Endothelial cell of umbilical vein (primary cell): ENCODE results near the gene NFIL3. TPM values are rescaled to one million over a fixed set of nuclear protein-coding genes. Genes with fewer than 3 reads are reported as not detected.

ENCODE experiments used
- BruUV-seq: library from RNA; stranded (reverse); fragments of 400-500 nt; replicated peaks from 2 replicates; lab custom pipeline; 2021; lab: Mats Ljungman, UMichigan
- CTCF ChIA-PET: fragments of 300-600, 350-600 bp; sonication (Branson Sonifier 250); formaldehyde crosslinking; loops from one replicate; lab custom pipeline; 2021; ENCODE audit warnings: antibody characterized with exemption, inconsistent platforms; lab: Charles Lee
- POLR2A ChIA-PET: fragments of 300-600, 350-600 bp; sonication (Branson Sonifier 250); formaldehyde crosslinking; loops from one replicate; lab custom pipeline; 2021; ENCODE audit warnings: antibody characterized with exemption, inconsistent platforms; lab: Charles Lee
- DNase-seq: peaks from one replicate; pipeline ENCODE4 v3.0.0-alpha.2; 2011; ENCODE audit warnings: low read depth, low spot score
- FAIRE-seq: peaks from 2 replicates; lab custom pipeline; 2011; peaks lifted over from hg19 to GRCh38; lab: Jason Lieb, UNC
- H2AFZ ChIP-seq: 2 replicates; pipeline ENCODE4 v1.6.0; 2012; ENCODE audit warnings: low read depth, low read length, control low read depth, inconsistent platforms
- H3K27ac ChIP-seq: 2 replicates; pipeline ENCODE4 v1.5.1; 2011; ENCODE audit warnings: low read depth, mild to moderate bottlenecking, control low read depth, low read length, moderate library complexity; ENCODE audit not compliant: insufficient read depth
- H3K27me3 ChIP-seq, 2 experiments: 2 replicates each; pipeline versions ENCODE4 v1.6.0 to v1.6.1; 2011; ENCODE audit warnings: low read length in 2 of 2, mixed read lengths in 1 of 2; ENCODE audit not compliant: control insufficient read depth in 2 of 2, insufficient read depth in 2 of 2
- H3K36me3 ChIP-seq, 2 experiments: 2 replicates in 1 of 2; 3 replicates in 1 of 2; pipeline ENCODE4 v1.5.1; 2011; ENCODE audit warnings: low read length in 2 of 2, mild to moderate bottlenecking in 1 of 2, moderate library complexity in 1 of 2; ENCODE audit not compliant: control insufficient read depth in 2 of 2, insufficient read depth in 2 of 2; ENCODE audit errors: extremely low read depth in 1 of 2
- H3K4me1 ChIP-seq: 3 replicates; pipeline ENCODE4 v1.5.1; 2011; ENCODE audit warnings: mild to moderate bottlenecking, low read length; ENCODE audit not compliant: control insufficient read depth, insufficient read depth; ENCODE audit errors: extremely low read depth
- H3K4me2 ChIP-seq: 2 replicates; pipeline ENCODE4 v1.6.1; 2011; ENCODE audit warnings: low read length, control low read depth, mixed read lengths; ENCODE audit not compliant: insufficient read depth
- H3K4me3 ChIP-seq, 3 experiments: fragments of 200-600 bp in 1 of 3; sonication (generic), shearing (Covaris generic) in 1 of 3; replicated peaks in 1 of 3; 2 replicates each; pipeline ENCODE4 v1.5.1; 2011 to 2016; ENCODE audit warnings: control low read depth in 3 of 3, low read length in 3 of 3, mild to moderate bottlenecking in 2 of 3, inconsistent platforms in 1 of 3, low read depth in 1 of 3, moderate library complexity in 1 of 3; ENCODE audit not compliant: insufficient read depth in 1 of 3
- H3K79me2 ChIP-seq: 2 replicates; pipeline ENCODE4 v1.6.0; 2012; ENCODE audit warnings: low read length, inconsistent platforms; ENCODE audit not compliant: control insufficient read depth, insufficient read depth
- H3K9ac ChIP-seq: replicated peaks from 2 replicates; pipeline ENCODE3; 2011; ENCODE audit warnings: low read length, control low read depth; ENCODE audit not compliant: insufficient read depth; ENCODE audit errors: extremely low read depth
- H3K9me1 ChIP-seq: replicated peaks from 3 replicates; pipeline ENCODE4 v1.6.0; 2011; ENCODE audit warnings: mild to moderate bottlenecking, low read length; ENCODE audit not compliant: control insufficient read depth, insufficient read depth; ENCODE audit errors: extremely low read depth
- H3K9me3 ChIP-seq: replicated peaks from 2 replicates; pipeline ENCODE4 v1.5.1; 2012; ENCODE audit warnings: low read length, inconsistent platforms; ENCODE audit not compliant: control insufficient read depth, insufficient read depth
- H4K20me1 ChIP-seq: replicated peaks from 2 replicates; pipeline ENCODE3; 2011; ENCODE audit warnings: mild to moderate bottlenecking, low read length; ENCODE audit not compliant: control insufficient read depth, insufficient read depth; ENCODE audit errors: extremely low read depth
- CTCF ChIP-seq, 2 donors: IDR thresholded peaks; 1 replicate in 1 of 2; 2 replicates in 1 of 2; pipeline ENCODE4 v1.5.1; 2011; ENCODE audit warnings: low read length in 2 of 2, mild to moderate bottlenecking in 2 of 2, moderate library complexity in 2 of 2, control low read depth in 1 of 2, inconsistent platforms in 1 of 2, low read depth in 1 of 2; ENCODE audit not compliant: insufficient read depth in 1 of 2; ENCODE audit errors: extremely low read depth in 1 of 2
- EZH2 ChIP-seq: IDR thresholded peaks from 2 replicates; pipeline ENCODE4 v1.6.1; 2012; ENCODE audit warnings: borderline replicate concordance, low read depth, mild to moderate bottlenecking, moderate library complexity, low read length, inconsistent platforms; ENCODE audit not compliant: severe bottlenecking
- FOS ChIP-seq: IDR thresholded peaks from 2 replicates; pipeline ENCODE4 v1.6.1; 2011; ENCODE audit warnings: mild to moderate bottlenecking, low read length, moderate library complexity, borderline replicate concordance; ENCODE audit not compliant: insufficient read depth
- GATA2 ChIP-seq: IDR thresholded peaks from 2 replicates; pipeline ENCODE4 v1.7.0; 2011; ENCODE audit warnings: low read depth, mild to moderate bottlenecking, moderate library complexity, mixed read lengths, low read length; ENCODE audit not compliant: insufficient read length, insufficient read depth
- JUN ChIP-seq: IDR thresholded peaks from 2 replicates; pipeline ENCODE4 v1.6.1; 2011; ENCODE audit warnings: borderline replicate concordance, low read depth; ENCODE audit not compliant: insufficient read length, insufficient read depth
- MAX ChIP-seq: IDR thresholded peaks from 2 replicates; pipeline ENCODE4 v1.6.1; 2011; ENCODE audit not compliant: insufficient read depth, insufficient read length
- MYC ChIP-seq: IDR thresholded peaks from one replicate; pipeline ENCODE4 v1.6.1; 2011; ENCODE audit warnings: mild to moderate bottlenecking, low read depth, low read length
- POLR2A ChIP-seq: IDR thresholded peaks from 2 replicates; pipeline ENCODE4 v1.6.1; 2012; ENCODE audit warnings: low read depth, mild to moderate bottlenecking, control low read depth, low read length
- POLR2AphosphoS5 ChIP-seq: IDR thresholded peaks from 2 replicates; pipeline ENCODE4 v1.6.1; 2012; ENCODE audit warnings: low read depth, mild to moderate bottlenecking, control low read depth, low read length, moderate library complexity; ENCODE audit not compliant: insufficient read depth
- dilution Hi-C: fragments of 300-500 bp; cut with MboI; formaldehyde crosslinking; loops from one replicate; pipeline ENCODE4 v1.15.0; 2019; ENCODE audit warnings: low sequenced_read_pairs; ENCODE audit not compliant: extremely low pct_ligation_motif_present
- intact Hi-C: fragments of 100-400 bp; cut with micrococcal nuclease; formaldehyde crosslinking; loops from one replicate; pipeline ENCODE4 v1.10.0; 2022
- polyA plus RNA-seq, 4 experiments: library from polyadenylated mRNA; depleted of rRNA in 3 of 4; stranded (reverse) in 3 of 4; unstranded in 1 of 4; fragments of >200 nt; gene quantifications; 2 replicates each; pipeline versions ENCODE4 v1.2.1 to v1.2.3, GENCODE V29; 2011 to 2012; ENCODE audit warnings: missing spikeins in 1 of 4
- total RNA-seq: library from RNA; stranded (reverse); gene quantifications from 2 replicates; pipeline ENCODE4 v1.2.3, GENCODE V29; 2021

NFIL3 gene
- total and polyA plus RNA-seq, 2 donors (not counting 3 experiments of a cell fraction or from before 2014, with no cell fraction given) = 2.9 to 10.5 TPM

- H3K9ac ChIP-seq = no peak overlapping the region
- dilution Hi-C loops = no loop called here
- no peak overlapping the region for H3K4me3 ChIP-seq
- no peak for TF ChIP-seq CTCF (IDR thresholded peaks at IDR 0.05; ENCODE audit: extremely low read depth in 1 of 2, insufficient read depth in 1 of 2, low read depth in 1 of 2, low read length in 2 of 2)
- TF ChIP-seq FOS = no peak
- TF ChIP-seq POLR2AphosphoS5 = no peak
- TF ChIP-seq EZH2 = no peak
- no peak for TF ChIP-seq GATA2
- TF ChIP-seq POLR2A = no peak
- TF ChIP-seq MYC = no peak
- TF ChIP-seq MAX = no peak
- no peak for TF ChIP-seq JUN
- ChIA-PET POLR2A (no interaction called here), CTCF (interaction anchor here (1.0 to 1.9 kb wide), 2 partner anchors 10 to 27 kb away, joined by 4 to 7 read pairs; partner anchors contain the start of gene NFIL3)
- no peaks in the 10 kb centered on the region for H3K9me1 ChIP-seq
- DNase-seq (no peak), FAIRE-seq (no peak)
- H3K9me3 ChIP-seq = no peaks in the 10 kb centered on the region
- H3K27me3 ChIP-seq = no peaks in the 10 kb centered on the region
- peaks cover 20% of the 10 kb centered on the region for H3K4me1 ChIP-seq
- no TSS peak for BruUV-seq
- H4K20me1 ChIP-seq = no peaks in the 10 kb centered on the region
- H3K27ac ChIP-seq = no peak overlapping the region
- peaks cover 3 to 5% of the 10 kb centered on the region in 2 experiments for H3K36me3 ChIP-seq
- peaks cover 35% of the 10 kb centered on the region for H3K79me2 ChIP-seq
- no peak overlapping the region for H3K4me2 ChIP-seq
- intact Hi-C loops = no loop called here
- no peak overlapping the region for H2AFZ ChIP-seq
These were observed 10.7 kb downstream of the NFIL3 start for GRCh38 chr9:91412941-91413340.
